WERI-Rb-1 (cell line): ENCODE measurements around the gene SYTL3.

Source experiments
- DNase-seq: peaks from one replicate; pipeline ENCODE4 v3.0.0-alpha.2; 2020
- H3K27ac ChIP-seq: fragments of 250-450 bp; sonication (Bioruptor Pico); 2 replicates; pipeline ENCODE4 v1.5.1; 2020; ENCODE audit warnings: mild to moderate bottlenecking, moderate library complexity
- H3K27me3 ChIP-seq: fragments of 250-450 bp; sonication (Bioruptor Pico); 2 replicates; pipeline ENCODE4 v1.5.1; 2021; ENCODE audit warnings: mild to moderate bottlenecking, low read depth, moderate library complexity; ENCODE audit not compliant: insufficient read depth, severe bottlenecking
- H3K36me3 ChIP-seq: fragments of 250-450 bp; sonication (Bioruptor Pico); 2 replicates; pipeline ENCODE4 v1.5.1; 2020; ENCODE audit warnings: mild to moderate bottlenecking, moderate library complexity
- H3K4me3 ChIP-seq: 2 replicates; pipeline ENCODE4 v1.5.1; 2011; ENCODE audit warnings: low read depth, mild to moderate bottlenecking, control low read depth, low read length
- H3K9me3 ChIP-seq: fragments of 250-450 bp; sonication (Bioruptor Pico); 2 replicates; pipeline ENCODE4 v1.5.1; 2021; ENCODE audit warnings: mild to moderate bottlenecking, moderate library complexity; ENCODE audit not compliant: severe bottlenecking
- TF ChIP-seq, protein P1 (sequence below): IDR thresholded peaks from 2 replicates; pipeline ENCODE4 v1.5.1; 2011; ENCODE audit warnings: low read depth, mild to moderate bottlenecking, control low read depth, inconsistent platforms, low read length

The SYTL3 gene

DNA sequence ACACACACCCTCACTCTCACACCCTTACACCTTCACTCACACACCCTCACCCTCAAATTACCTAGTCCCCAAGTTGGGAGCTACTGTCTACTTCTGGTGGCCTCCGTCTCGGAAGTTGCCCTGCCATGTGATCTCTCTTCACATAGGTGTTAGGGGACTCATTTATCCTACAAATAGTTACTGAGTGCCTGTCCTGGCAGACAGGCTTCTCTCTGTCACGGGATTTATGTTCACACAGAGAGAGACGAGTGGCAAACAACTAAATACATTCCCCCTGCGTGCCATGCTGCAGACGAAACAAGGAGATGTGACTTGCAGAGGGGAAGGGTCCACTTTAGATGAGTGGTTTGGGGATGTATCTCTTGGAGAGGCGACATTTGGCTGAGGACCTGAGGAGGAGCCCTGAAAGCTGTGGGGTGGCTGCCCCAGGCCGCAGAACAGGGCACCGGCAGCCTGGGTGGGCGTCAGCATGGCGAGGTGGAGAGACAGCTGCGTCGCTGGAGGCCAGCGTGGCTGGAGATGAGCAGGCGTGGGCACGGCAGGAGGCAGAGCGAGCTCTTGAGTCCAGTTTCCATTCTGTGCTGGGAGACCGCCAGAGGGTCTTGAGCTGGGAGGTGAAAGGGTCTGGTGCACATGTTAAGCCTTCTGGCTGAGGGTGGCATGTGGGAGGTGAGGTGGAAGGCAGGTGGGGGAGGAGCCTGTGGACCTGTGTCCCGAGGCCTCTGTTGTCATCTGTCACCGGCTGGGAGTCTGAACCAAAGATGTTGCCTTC is 22.5 kb upstream of the SYTL3 start:
- H3K4me3 ChIP-seq: no peak overlapping the region
- DNase-seq: no peak
- TF ChIP-seq, protein P1, sequence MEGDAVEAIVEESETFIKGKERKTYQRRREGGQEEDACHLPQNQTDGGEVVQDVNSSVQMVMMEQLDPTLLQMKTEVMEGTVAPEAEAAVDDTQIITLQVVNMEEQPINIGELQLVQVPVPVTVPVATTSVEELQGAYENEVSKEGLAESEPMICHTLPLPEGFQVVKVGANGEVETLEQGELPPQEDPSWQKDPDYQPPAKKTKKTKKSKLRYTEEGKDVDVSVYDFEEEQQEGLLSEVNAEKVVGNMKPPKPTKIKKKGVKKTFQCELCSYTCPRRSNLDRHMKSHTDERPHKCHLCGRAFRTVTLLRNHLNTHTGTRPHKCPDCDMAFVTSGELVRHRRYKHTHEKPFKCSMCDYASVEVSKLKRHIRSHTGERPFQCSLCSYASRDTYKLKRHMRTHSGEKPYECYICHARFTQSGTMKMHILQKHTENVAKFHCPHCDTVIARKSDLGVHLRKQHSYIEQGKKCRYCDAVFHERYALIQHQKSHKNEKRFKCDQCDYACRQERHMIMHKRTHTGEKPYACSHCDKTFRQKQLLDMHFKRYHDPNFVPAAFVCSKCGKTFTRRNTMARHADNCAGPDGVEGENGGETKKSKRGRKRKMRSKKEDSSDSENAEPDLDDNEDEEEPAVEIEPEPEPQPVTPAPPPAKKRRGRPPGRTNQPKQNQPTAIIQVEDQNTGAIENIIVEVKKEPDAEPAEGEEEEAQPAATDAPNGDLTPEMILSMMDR: no peak
- no peaks in the 10 kb centered on the region for H3K27me3 ChIP-seq
- H3K27ac ChIP-seq: no peak overlapping the region
- H3K9me3 ChIP-seq: no peaks in the 10 kb centered on the region
- H3K36me3 ChIP-seq: peaks cover 52% of the 10 kb centered on the region

DNA sequence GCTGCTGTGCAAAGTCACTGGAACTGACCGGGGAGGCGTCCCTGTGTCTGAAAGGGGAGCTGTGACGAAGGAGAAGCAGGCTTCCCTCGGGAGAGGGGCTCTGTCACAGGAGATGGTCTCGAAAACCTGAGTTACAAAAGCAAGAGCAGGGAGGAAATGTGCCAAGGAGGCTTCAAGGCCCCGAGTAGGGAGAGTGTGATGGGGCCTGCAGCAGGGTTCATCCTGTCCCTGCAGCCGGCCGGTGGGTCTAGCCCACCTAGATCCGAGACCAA is 22.0 kb upstream of the SYTL3 start:
- Histone ChIP-seq H3K27ac (no peak overlapping the region), H3K36me3 (peaks cover 56% of the 10 kb centered on the region), H3K9me3 (no peaks in the 10 kb centered on the region), H3K4me3 (no peak overlapping the region), H3K27me3 (no peaks in the 10 kb centered on the region)
- no peak for DNase-seq
- TF ChIP-seq, protein P1: no peak

DNA sequence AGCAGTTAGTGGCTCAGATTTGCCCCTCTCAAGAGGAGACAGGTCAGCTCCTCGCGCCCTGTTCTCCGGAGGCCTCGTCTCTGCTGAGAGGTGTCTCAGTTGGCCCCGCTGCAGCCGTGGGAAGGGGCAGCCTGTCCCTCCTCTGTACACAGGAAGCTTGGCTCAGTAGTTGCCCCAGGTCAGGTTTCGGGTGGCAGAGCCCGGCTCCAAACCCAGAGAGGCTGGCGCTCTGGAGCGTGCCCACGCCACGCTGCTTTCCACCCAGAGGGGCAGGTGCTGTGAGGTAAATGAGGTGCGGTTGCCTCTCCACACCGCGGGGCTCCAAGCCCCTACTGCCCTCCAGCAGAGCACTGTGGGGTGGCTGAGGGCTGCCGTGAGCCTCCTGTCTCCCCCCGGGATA is 21.3 kb upstream of the SYTL3 start:
- Histone ChIP-seq H3K4me3 (no peak overlapping the region), H3K27ac (no peak overlapping the region), H3K36me3 (peaks cover 61% of the 10 kb centered on the region)

DNA sequence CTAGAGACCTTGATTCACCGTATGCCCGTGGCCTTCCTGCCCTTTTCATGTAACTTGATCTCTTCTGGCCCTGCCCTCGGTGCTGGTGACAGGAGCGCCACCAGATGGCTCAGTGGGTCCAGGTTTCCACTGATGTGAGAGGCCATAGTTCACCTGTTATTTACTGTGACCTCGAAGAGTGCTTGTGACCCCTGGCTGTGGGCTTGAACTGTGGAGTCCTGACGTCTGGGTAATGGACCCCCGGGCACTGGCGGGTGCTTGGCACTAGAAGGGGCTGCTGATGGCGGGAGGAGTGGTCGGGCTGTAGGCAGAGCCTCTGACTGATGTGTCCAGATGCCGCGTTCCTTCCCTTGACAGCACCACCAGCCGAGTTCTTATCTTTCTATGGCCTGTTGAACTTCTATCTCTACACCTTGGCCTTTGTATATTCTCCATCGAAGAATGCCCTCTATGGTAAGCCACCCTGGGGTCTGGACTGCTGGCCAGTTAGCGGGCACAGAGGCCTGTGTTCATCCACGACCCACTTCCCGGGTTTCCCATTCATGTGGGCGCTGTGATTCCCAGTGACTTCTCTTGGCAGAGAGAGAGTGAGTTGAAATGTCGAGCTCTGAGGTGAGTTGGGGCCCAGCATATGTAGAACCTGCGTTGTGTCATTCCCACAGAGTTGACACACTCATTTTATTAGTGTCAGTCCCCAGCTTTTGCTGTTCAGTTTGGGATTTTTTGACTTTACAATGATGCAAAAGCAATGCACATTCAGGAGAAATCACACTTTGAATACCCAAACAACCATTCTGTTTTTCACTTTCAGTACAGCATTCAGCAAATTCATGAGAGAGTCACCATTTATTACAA is 20.3 kb upstream of the SYTL3 start:
- H3K27ac ChIP-seq: no peak overlapping the region
- TF ChIP-seq, protein P1: peak; percentile 51
- DNase-seq: peak; percentile 56
- H3K27me3 ChIP-seq: no peaks in the 10 kb centered on the region
- peaks cover 62% of the 10 kb centered on the region for H3K36me3 ChIP-seq
- H3K4me3 ChIP-seq: no peak overlapping the region
- H3K9me3 ChIP-seq: no peaks in the 10 kb centered on the region

More for the DNA sequence above, 21.3 kb upstream of the SYTL3 start:
- H3K9me3 ChIP-seq: no peaks in the 10 kb centered on the region
- no peaks in the 10 kb centered on the region for H3K27me3 ChIP-seq
- DNase-seq: no peak
- TF ChIP-seq, protein P1: no peak

DNA sequence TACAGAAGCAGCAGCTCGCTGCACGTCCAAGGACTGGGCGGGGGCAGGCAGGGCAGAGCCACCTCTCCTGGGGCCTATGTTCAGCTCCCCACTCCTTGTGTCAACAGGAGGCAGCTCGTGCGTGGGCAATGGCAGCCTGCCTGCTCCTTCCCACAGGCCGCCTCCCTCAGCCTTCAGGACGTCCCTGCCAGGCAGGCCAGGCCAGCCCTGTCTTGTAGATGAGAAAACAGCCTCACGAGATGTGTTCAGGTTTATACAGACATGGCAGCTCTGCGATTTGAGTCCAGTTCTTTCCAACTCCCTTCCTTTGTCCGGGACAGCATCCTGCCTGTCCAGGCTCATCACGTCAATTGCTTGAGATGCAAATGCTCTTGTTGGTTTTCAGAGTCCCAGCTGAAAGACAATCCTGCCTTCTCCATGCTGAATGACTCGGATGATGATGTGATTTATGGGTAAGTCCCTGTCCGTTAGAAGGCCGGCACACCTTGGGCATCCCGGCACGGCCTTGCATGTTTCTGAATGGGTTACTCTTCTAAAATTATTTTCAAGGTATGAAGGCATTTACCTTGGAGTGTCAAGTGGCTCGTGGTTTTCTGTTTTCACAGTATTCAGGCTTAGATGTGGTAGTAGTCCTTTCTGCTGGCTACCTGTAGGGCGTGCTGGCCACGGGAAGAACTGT is 18.8 kb upstream of the SYTL3 start:
- H3K27ac ChIP-seq: no peak overlapping the region
- no peaks in the 10 kb centered on the region for H3K9me3 ChIP-seq
- H3K36me3 ChIP-seq: peaks cover 58% of the 10 kb centered on the region
- no peaks in the 10 kb centered on the region for H3K27me3 ChIP-seq
- TF ChIP-seq, protein P1: no peak
- no peak overlapping the region for H3K4me3 ChIP-seq
- DNase-seq: no peak
